Suprapubic skin (tissue), 4 donors: ENCODE measurements around the gene SMC4. TPM values are rescaled to one million over a fixed set of nuclear protein-coding genes. Genes with fewer than 3 reads are reported as not detected.

Experiments
- DNase-seq, 2 donors: peaks; one replicate each; pipeline ENCODE4 v3.0.0-alpha.2; 2019; ENCODE audit warnings: low spot score in 2 of 2
- H3K27ac ChIP-seq: fragments of 200-600 bp; sonication (generic); one replicate; pipeline ENCODE4 v1.5.1; 2019
- H3K27me3 ChIP-seq: fragments of 200-600 bp; sonication (generic); one replicate; pipeline ENCODE4 v1.5.1; 2019
- H3K36me3 ChIP-seq: fragments of 200-600 bp; sonication (generic); one replicate; pipeline ENCODE4 v1.5.1; 2019
- H3K4me1 ChIP-seq: fragments of 200-600 bp; sonication (generic); one replicate; pipeline ENCODE4 v1.5.1; 2019
- H3K4me3 ChIP-seq: fragments of 200-600 bp; sonication (generic); one replicate; pipeline ENCODE4 v1.5.1; 2019; ENCODE audit warnings: mild to moderate bottlenecking
- H3K9me3 ChIP-seq: fragments of 200-600 bp; sonication (generic); one replicate; pipeline ENCODE4 v1.5.1; 2019
- CTCF ChIP-seq, 2 donors: fragments of 200-600 bp in 1 of 2; fragments of 450-650 bp in 1 of 2; sonication (generic) in 1 of 2; IDR thresholded peaks; one replicate each; pipeline ENCODE4 v1.5.1; 2016 to 2019; ENCODE audit warnings: antibody characterized with exemption in 2 of 2, mild to moderate bottlenecking in 1 of 2, moderate library complexity in 1 of 2
- EP300 ChIP-seq: sonication (generic); formaldehyde crosslinking; IDR thresholded peaks from one replicate; pipeline ENCODE4 v1.6.1; 2017; ENCODE audit warnings: antibody characterized with exemption
- POLR2A ChIP-seq, 2 donors: fragments of 450-650 bp; IDR thresholded peaks; one replicate each; pipeline ENCODE4 v1.6.1; 2017; ENCODE audit warnings: antibody characterized with exemption in 2 of 2, mild to moderate bottlenecking in 2 of 2, moderate library complexity in 2 of 2
- POLR2AphosphoS5 ChIP-seq, 3 donors: sonication (generic); formaldehyde crosslinking; IDR thresholded peaks; one replicate each; pipeline ENCODE4 v1.6.1; 2017; ENCODE audit warnings: antibody characterized with exemption in 3 of 3
- WGBS: methylation state at CpG from one replicate; pipeline ENCODE4 v1.1.5; 2018; 5-methylcytosine and 5-hydroxymethylcytosine counted together
- total RNA-seq, 4 donors: library from RNA; depleted of rRNA; stranded (reverse); fragments of >200 nt; gene quantifications; one replicate each; pipeline ENCODE4 v1.1.0, GENCODE V29; 2016

SMC4 gene
- total RNA-seq, 4 donors from 2014 or later = 26.7 to 97.3 (median 28.1) TPM

GRCh38 chr3:160482796-160483195 lies 83.3 kb downstream of the SMC4 start:
- H3K36me3 ChIP-seq = no peaks in the 10 kb centered on the region
- no peak for DNase-seq
- peaks cover 4% of the 10 kb centered on the region for H3K4me1 ChIP-seq
- no peaks in the 10 kb centered on the region for H3K27me3 ChIP-seq
- TF ChIP-seq EP300 (no peak), CTCF (IDR thresholded peaks at IDR 0.05) (no peak), POLR2AphosphoS5 (IDR thresholded peaks at IDR 0.05) (no peak), POLR2A (IDR thresholded peaks at IDR 0.05) (no peak)
- H3K9me3 ChIP-seq = no peaks in the 10 kb centered on the region
- 74% methylated on average over 3 of the region's 3 CpGs for WGBS
- H3K27ac ChIP-seq = no peak overlapping the region
- H3K4me3 ChIP-seq = no peak overlapping the region

Other genes starting within 250 kb of the SMC4 start
- under 1 TPM in 2 of 4 donors, not detected in 2; 0.72 to 0.91 TPM for gene C3orf80, start 174.2 kb upstream of the SMC4 start, total RNA-seq
- gene IFT80, start 425 bp upstream of the SMC4 start, total RNA-seq = 10 to 100 TPM in 3 of 4 donors, 1 to 10 TPM in 1; 9.1 to 21.3 (median 17.2) TPM
- gene TRIM59, start 50.1 kb downstream of the SMC4 start, total RNA-seq = 10 to 100 TPM in 1 of 4 donors, 1 to 10 TPM in 3; 4.3 to 11.1 (median 6.7) TPM
- 10 to 100 TPM; 23.9 to 35.0 (median 29.4) TPM for gene KPNA4, start 165.9 kb downstream of the SMC4 start, total RNA-seq